ENCODE measurements around the gene ESCO1. TPM values are rescaled to one million over a fixed set of nuclear protein-coding genes. Genes with fewer than 3 reads are reported as not detected.

Gene ESCO1
- total RNA-seq, 1 experiment from 2014 or later, result 36.7 TPM

DNA sequence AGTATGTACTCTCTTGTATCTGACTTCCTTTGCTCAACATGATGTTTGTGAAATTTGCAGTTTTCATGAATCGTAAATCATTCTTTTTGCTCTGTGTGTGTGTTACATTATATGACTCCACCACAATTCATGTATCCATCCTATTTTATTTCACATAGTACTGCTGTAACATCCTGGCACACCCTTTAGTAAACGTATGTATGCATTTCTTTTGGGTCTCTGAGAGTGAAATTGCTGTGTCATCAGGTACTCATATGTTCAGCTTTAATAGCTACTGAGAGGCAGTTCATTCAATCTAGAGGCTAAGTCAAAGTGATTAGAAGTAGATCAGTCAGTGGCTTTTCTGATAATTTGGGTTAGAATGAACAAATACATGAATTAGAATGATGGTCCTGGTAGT is 118.8 kb downstream of the ESCO1 start:
- no peak overlapping the region for H3K27ac ChIP-seq (ENCODE audit: insufficient read length, low read depth, low read length)
- H2BK12ac ChIP-seq (ENCODE audit: insufficient read length, low read depth, low read length), result no peak overlapping the region
- WGBS (ENCODE audit: extremely low coverage, insufficient read length, low lambda C conversion rate), result no CpG with 5 or more reads among the region's 2 CpGs
- TF ChIP-seq, protein P1, sequence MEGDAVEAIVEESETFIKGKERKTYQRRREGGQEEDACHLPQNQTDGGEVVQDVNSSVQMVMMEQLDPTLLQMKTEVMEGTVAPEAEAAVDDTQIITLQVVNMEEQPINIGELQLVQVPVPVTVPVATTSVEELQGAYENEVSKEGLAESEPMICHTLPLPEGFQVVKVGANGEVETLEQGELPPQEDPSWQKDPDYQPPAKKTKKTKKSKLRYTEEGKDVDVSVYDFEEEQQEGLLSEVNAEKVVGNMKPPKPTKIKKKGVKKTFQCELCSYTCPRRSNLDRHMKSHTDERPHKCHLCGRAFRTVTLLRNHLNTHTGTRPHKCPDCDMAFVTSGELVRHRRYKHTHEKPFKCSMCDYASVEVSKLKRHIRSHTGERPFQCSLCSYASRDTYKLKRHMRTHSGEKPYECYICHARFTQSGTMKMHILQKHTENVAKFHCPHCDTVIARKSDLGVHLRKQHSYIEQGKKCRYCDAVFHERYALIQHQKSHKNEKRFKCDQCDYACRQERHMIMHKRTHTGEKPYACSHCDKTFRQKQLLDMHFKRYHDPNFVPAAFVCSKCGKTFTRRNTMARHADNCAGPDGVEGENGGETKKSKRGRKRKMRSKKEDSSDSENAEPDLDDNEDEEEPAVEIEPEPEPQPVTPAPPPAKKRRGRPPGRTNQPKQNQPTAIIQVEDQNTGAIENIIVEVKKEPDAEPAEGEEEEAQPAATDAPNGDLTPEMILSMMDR (conservative IDR thresholded peaks at IDR 0.05), result no peak
- Mint-ChIP-seq H3K36me3 (ENCODE audit: insufficient read depth in 1 of 3, low read depth in 3 of 3) (peaks cover 0 to 3% (median 0%) of the 10 kb centered on the region in 3 experiments; a peak in 1 of 7 replicates), H3K27ac (no peak overlapping the region), H3K9me3 (no peaks in the 10 kb centered on the region; a peak in 1 of 5 replicates), H3K27me3 (ENCODE audit: low read depth) (no peaks in the 10 kb centered on the region; the same call in 1 of the 2 replicates), H3K4me3 (no peak overlapping the region), H3K4me1 (peaks cover 15% of the 10 kb centered on the region in 2 experiments)
- H3K4ac ChIP-seq (ENCODE audit: low read depth, low read length), result no peak overlapping the region
- H3T11ph ChIP-seq (ENCODE audit: low read length), result no peak overlapping the region
- no peak overlapping the region for H3K9ac ChIP-seq (ENCODE audit: extremely low read depth, insufficient read length, low read length)
- H3K56ac ChIP-seq (ENCODE audit: insufficient read length, low read depth, low read length), result no peak overlapping the region
- no peak overlapping the region for H4K8ac ChIP-seq (replicated peaks; ENCODE audit: insufficient read length, low read depth, low read length)
- peaks cover 2% of the 10 kb centered on the region; the same call in 1 of the 2 replicates for H3K4me1 ChIP-seq (ENCODE audit: insufficient read depth, low read length)
- H4K20me1 ChIP-seq (ENCODE audit: control insufficient read depth, insufficient read depth, insufficient read length), result no peaks in the 10 kb centered on the region
- H3K23me2 ChIP-seq (ENCODE audit: insufficient read length, low read depth, low read length, poor library complexity, severe bottlenecking), result no peaks in the 10 kb centered on the region
- no peak overlapping the region for H2BK15ac ChIP-seq (ENCODE audit: low read depth, low read length)
- no peak overlapping the region for H2AFZ ChIP-seq (ENCODE audit: low read length)
- no peak overlapping the region for H3K23ac ChIP-seq (ENCODE audit: insufficient read length, low read depth, low read length)
- H2AK5ac ChIP-seq (ENCODE audit: insufficient read length, low read length), result no peak overlapping the region
- no peak overlapping the region for H3K4me2 ChIP-seq (ENCODE audit: insufficient read depth, insufficient read length, low read length)
- no peaks in the 10 kb centered on the region for H3K79me1 ChIP-seq (ENCODE audit: insufficient read depth, low read depth, low read length, poor library complexity, severe bottlenecking)
- no peak overlapping the region for H4K91ac ChIP-seq (ENCODE audit: insufficient read length, low read depth, low read length)
- no peak overlapping the region for H3K18ac ChIP-seq (ENCODE audit: insufficient read length, low read depth, low read length)
- H4K5ac ChIP-seq (ENCODE audit: insufficient read length, low read depth, low read length), result no peak overlapping the region
- no peaks in the 10 kb centered on the region for H3K27me3 ChIP-seq (ENCODE audit: insufficient read depth, low read length)
- no peak for DNase-seq
- no peak overlapping the region for H3K14ac ChIP-seq (ENCODE audit: insufficient read depth, low read length)
- H2BK5ac ChIP-seq (ENCODE audit: insufficient read length, low read length), result no peak overlapping the region
- no peaks in the 10 kb centered on the region for H3K9me3 ChIP-seq (ENCODE audit: control insufficient read depth, low read depth, low read length)
- H3K79me2 ChIP-seq (ENCODE audit: insufficient read depth, low read length), result no peaks in the 10 kb centered on the region
- H2BK120ac ChIP-seq (ENCODE audit: low read depth, low read length, poor library complexity, severe bottlenecking), result no peak overlapping the region
- H2BK20ac ChIP-seq (ENCODE audit: low read depth, low read length, poor library complexity, severe bottlenecking), result no peak overlapping the region

Measured in H9 (cell line).